ENCODE data around the gene SLC9A9.

SLC9A9 gene

DNA sequence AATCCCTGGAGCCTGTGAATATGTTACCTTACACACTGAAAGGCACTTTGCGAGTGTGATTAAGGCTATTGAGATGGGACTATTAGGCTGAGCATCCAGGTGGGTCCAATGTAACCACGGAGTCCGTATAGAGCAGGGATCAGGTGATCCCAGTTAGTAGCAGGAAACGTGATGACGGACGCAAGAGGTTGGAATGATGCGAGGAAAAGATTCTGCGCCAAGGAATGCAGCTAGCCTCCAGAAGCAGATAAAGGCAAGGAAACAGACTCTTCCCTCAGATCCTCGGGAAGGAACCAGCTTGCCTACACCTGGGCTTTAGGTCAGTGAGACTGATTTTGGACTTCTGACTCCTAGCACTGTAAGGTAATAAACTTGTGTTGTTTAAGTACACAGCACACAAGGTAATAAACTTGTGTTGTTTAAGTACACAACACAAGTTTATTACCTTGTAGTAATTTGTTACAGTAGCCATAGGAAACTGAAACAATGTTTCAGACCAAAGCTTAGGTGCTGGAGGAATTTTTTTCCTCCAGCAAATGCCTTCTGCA lies 603.7 kb downstream of the SLC9A9 start:
- no peak for DNase-seq (ENCODE audit: low spot score)

DNA sequence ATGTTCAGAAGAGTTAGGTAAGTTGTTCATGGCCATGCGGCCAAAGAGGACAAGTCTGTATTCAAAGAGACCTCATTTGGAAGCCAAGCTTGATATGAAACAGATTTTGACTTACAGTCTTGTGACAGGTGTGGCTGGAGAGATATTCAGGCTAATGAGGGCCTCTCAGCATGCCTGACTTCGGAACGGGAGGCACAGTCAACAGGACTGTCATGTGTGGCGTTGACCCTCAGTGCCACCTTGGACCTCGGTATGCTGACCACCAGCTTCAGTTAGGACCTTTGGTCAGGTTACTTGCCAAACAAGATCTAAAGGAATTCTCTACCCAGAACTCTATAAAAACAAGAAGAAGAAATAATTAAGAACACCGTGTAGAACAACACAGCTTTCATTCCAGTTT lies 604.6 kb downstream of the SLC9A9 start:
- no peak for DNase-seq (ENCODE audit: low spot score)

DNA sequence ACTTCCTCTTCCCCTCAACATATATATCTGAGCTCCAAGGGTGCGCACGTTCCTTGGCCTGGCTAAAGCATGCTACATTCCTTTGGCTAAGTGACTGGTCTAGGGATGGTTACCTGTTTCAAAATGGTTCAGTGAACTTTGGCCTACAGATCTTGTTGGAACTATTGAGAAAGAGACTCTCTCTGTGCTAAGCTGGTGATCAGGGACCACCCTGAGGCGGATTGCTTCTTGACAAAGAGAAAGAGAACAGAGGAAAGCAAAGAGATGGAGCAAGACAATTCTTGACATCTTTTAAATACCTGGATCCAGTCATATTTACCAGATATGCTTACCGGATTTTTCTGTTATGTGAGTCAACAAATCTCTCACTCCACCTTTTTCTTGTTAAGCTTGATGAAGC lies 605.6 kb downstream of the SLC9A9 start:
- no peak for DNase-seq (ENCODE audit: low spot score)

DNA sequence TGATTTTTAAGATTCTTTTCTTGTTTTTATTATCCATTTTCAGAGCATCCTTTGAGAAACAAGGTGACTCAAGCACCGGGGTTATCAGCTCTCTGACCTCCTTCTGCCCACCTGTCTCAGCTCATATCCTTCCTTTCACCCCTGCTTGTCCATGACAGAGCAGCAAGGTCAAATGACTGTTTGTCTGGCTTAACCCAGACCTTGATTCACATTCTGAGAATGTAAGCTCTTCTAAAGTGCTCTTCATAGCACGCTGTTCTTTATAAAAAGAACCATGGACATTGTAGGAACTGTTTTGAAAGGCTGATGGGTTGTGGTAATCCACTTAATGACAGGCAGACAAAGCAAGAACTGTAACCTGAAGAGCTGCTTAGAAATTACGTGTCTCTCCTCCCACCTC lies 606.2 kb downstream of the SLC9A9 start:
- DNase-seq (ENCODE audit: low spot score), result no peak

DNA sequence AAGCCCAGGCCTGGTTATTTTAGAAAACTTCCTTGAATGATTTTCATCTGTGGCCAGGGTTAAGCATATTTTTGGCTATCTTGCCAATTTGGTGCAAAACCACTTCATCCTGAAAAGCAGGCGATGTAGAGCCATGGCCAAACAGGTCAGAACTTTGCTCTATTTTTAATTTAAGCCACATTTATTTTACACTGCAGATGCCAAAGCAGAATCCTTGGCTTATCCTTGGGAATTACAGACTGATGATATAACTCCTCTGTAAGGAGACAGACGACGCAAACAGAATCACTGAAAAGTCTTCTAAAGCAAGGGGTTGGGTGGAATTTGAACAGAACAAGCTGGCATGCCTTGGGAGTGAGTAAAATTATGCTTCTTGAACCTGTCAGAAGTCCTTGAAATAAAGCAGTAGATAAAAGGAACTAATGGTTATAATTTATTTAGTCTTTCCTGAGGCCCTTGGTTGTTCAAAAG lies 606.8 kb downstream of the SLC9A9 start:
- no peak for DNase-seq (ENCODE audit: low spot score)

DNA sequence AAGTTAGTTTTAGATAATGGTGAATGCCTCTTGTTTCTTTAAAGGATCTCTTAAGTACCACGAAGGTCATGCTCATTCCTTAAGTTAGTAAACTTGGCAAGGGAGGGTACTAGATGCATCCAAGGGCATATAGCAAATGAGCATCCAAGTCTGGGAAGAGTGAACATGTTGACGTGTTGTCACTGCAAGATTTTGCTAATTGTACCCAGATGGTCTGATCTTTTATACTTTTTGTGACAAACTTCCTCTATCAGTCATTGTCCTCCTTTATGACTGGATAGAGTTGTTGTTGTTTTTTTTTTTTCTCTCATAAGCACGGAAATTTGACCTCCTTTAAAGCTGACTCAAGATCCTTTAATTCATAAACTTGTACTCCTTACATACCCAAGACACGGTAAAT lies 607.4 kb downstream of the SLC9A9 start:
- no peak for DNase-seq (ENCODE audit: low spot score)

DNA sequence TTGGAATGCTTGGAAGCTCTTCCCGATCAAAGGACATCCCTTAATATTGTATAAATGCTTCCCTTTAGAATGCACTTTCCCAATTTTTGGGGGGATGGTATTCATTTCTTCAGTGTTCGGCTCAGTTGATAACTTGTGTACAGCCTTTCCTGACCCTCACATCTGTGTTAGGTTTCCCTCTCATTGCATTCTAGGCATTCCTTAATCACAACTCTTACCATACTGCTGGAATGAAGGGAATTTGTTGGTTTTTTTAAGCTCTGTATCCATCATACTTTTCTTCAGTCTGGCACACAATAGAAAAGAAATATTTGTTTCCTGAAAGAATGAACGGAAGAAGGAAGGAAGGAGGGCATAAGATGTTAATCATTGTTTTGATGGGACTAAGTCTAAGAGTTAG lies 609.2 kb downstream of the SLC9A9 start:
- DNase-seq (ENCODE audit: low spot score), result no peak

DNA sequence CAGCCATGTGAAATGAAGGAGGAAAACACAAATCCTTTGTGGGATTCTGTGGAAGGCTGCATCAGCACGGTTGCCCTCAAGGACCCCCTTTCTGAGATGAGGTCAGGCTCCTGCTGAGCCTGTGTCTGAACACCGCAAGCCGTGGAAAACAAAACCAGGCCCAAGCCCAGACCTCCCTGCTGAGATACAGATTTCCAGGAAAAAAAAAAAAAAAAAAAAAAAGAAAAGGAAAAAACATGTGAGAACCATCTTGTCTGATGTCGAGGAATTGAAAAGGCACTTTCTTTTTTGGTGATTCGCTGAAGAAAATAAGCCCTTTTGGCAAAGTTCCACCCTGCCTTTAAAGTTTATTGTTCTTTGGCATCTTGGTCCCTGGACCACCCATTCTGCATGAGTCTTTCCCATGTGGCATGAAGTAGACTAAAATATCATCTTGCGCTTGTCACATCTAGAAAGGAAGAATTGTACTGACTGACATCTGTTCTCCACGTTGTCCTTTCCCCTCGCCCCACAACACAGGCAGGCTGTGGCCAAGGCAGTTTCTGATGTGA lies 611.1 kb downstream of the SLC9A9 start:
- no peak for DNase-seq (ENCODE audit: low spot score)

DNA sequence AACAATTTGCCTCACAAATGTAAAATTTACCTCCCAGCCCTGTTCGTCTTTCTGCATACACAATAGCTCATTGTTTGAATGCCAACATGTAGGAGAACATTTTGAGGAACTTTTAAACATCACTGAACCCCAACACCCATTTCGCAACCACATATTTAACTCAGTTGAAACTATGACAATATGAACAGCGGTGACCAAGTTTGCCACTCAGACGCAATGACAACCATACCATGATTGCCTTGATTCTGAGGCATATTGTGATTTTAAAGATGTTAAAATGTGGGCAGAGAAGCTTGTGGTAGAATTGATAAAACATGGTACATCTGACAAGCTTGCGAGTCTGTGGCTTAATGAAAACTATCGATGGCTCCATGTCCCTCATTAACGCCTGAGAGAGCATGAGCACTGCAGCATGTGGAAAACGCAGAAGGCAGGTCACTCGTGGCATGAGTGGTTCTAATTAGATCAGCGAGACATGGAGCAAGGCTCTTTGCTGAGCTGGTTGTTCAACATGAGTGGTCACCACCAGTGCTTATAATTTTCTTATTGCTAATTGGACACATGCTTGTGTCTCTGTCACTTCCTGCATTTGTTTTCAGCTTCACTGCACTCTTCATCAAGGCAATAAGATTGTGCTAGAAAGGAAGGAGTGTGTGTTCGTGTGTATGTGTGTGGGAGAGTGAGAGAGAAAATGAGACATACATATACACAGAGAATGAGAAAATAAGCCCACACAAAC lies 611.9 kb downstream of the SLC9A9 start:
- DNase-seq (ENCODE audit: low spot score), result no peak

DNA sequence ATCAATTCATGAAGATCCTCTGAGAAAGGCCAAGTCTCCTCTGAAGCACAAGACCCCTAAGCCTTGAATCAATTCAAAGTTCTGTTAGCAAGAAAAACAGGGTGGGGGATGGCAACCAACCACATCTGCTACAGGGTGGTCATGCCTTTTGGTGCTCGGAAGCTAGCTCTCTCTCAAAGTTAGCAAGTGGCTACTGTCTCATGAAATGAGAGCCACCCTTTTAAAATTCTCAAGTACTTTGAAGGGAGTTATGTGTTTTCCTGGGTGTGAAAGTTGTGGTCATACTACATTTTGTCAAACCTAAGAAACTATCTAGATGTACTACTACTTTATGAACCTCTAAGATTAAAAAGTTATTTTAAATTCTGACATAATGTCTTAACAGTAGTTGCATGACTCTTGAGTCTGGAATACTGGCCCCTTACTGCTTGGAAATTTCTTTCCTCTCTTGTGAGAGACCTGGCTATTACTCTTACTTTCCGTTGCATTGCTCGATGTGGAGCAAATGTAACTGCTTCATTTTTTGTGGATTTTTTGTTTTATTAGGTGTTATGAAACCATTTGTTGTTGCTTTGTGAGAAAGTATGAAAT lies 612.6 kb downstream of the SLC9A9 start:
- DNase-seq (ENCODE audit: low spot score), result no peak

DNA sequence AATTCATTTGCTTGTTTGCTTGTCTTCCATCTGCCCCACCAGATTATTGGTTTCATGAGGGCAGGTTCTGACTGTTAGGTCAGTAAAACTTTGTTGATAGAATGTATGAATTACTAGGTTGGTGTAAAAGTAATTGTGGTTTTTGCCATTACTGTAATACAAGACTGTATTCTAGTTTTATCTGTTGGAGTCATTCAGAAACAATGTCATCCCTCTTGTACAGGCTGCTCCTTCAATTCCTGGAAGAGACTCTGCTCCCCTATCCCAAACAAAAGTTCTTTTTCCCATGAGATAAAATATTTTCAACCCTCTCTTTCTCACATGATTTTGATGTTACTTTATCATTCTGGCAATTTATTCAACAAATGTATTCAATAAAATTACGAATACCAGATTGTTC lies 613.7 kb downstream of the SLC9A9 start:
- no peak for DNase-seq (ENCODE audit: low spot score)

DNA sequence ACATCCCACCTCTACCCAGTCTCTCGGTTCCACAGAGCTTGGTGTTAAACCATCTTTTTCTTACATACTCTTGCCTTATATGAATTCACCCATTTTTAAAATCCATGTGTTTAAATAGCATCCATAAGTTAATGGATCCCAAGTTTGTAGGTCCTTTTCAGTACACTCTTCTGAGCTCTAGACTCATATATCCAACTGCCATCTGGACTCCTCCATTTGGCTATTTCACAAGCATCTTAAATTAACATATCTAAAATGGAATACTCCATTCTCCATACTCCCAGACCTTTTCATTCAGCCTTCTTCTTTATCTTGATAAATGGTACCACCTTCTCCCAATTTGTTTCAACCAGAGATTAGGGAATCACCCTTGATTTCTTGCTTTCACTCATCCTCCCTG lies 615.3 kb downstream of the SLC9A9 start:
- DNase-seq (ENCODE audit: low spot score), result no peak

DNA sequence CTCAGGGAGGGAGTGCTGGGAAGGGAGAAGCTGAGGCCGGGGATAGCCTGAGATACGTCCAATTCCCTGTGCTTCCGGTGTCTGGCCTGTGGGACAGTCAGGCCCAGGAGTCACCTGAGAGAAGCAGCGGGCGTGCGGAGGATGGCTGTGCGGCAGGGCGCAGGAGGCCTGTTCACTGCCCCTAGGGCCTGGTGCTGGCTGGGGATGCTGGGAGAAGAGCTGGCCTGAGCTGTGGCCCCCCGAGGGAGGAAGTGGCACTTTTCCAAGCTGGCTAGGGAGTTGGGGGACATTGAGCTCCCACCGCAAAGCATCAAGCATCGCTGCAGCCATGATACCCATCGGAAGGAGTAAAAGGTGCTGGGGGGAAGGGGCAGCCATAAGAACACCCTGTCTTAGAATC lies 619.9 kb downstream of the SLC9A9 start:
- no peak for DNase-seq (ENCODE audit: low spot score)

DNA sequence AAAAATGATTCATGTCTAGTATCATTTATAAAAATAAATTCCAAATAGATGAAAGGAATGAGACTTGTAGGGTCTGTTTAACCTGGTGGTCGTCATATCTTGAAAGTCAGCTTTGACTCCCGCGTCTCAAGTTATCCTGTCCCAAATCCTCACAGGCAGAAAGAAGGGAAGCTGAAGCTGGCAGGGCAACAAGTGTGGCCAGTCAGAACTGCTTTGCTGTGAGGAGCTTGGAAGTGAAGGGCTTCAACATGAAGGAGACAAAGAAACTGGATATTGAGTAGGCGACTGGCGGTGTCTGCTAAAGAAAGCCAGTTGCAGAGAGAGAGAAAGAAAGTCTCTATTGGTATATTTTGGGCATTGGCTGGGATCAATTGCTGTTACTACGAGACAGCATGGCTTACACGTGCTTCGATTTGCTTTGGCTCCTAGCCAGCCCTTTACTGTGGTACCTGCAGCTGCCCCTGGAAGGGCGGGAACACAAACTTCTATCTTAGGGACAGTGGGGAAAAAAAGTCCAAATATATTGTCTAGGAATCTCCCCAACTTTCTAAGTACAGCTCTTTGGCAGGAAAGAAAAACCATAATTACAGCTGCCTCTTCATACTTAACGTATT lies 621.5 kb downstream of the SLC9A9 start:
- no peak for DNase-seq (ENCODE audit: low spot score)

DNA sequence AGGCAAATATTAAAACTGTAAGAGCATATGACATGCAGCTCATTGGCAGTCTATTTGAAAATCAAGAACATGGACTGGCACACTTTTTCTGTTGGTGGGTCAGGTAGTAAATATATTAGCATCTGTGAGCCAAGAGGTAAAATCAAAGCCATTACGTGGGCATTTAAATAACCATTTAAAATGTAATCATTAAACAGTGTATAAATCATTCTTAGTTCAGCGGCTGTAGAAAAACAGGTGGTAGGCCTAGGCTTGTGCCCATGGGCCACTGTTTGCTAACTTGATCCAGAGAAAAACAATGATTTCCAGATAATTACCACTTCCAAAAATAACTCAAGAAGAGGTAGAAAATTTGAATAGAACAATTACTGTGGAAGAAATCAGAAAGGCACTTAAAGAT lies 623.6 kb downstream of the SLC9A9 start:
- DNase-seq (ENCODE audit: low spot score), result no peak

DNA sequence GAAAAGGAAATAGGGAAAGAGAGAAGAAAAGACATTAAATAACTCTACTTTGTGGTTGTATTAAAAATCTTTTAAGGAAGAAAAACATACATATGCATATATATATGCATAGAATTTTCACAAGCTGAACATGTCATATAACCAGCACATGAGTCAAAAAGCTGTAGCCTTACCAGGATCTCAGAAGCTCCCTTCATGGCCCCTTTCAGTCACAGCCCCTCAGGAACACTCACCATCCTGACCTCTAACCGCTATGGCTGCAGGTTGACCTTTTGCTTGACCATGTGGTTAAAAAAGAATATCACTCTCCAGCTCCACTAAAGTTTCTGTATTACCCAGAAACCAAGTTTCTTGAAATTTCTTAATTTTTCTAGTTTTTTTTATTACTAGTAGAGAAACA lies 625.3 kb downstream of the SLC9A9 start:
- no peak for DNase-seq (ENCODE audit: low spot score)

DNA sequence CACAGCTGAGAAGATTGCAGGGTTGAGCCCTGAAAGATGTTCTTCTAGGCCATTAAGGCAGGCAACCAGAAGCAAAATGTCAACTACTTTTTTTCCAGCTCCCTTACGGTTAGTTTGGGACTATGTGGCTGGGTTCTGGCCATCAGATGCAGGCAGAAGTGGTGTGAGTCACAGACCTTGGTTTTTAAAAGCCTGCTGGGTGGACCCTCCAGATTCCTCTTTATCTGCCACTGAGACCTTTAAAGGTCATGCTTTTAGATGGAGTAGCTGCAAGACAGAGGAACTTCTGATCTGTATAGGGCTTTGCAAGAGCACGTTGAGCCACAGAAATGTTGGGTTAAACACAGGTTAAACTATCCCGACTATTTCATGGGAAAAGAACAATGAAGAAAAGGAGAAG lies 625.8 kb downstream of the SLC9A9 start:
- DNase-seq (ENCODE audit: low spot score), result no peak

DNA sequence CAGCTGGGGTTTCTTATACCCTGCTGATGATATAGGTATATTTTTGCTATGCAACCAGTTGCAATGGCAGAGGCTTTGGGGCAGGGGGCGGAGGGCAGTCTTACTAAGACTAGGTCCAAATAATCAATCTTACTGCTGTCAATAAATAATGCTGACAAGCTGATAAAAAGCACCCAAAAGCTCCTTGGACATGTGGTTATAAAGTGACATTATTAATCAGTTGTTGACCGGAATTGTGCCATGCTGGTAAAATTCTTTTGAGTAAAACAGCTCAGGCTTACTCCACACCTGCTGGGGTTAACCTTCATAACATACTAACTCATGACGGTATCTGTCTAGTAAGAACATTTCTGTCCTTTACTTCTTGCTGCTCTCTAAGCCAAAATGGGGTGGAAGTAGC lies 626.8 kb downstream of the SLC9A9 start:
- no peak for DNase-seq (ENCODE audit: low spot score)

DNA sequence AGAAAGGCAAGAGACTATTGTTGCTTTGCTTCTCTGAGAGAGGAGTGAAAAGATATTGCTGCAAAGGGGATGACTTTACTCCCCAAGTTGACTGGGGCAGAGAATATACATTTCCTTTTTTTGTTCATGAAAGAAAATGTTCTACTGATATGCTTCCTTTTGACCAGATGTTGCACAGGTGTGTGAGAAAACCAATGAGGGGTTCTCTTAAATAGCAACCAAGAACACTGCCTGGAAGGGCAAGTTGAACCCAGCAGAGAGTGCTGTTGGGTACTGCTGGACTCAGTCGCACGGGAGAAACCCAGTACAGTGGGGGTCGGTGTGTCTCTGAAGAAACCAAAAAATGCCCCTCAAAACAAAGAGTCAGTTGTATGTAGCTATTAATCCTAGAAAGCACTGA lies 627.5 kb downstream of the SLC9A9 start:
- no peak for DNase-seq (ENCODE audit: low spot score)

DNA sequence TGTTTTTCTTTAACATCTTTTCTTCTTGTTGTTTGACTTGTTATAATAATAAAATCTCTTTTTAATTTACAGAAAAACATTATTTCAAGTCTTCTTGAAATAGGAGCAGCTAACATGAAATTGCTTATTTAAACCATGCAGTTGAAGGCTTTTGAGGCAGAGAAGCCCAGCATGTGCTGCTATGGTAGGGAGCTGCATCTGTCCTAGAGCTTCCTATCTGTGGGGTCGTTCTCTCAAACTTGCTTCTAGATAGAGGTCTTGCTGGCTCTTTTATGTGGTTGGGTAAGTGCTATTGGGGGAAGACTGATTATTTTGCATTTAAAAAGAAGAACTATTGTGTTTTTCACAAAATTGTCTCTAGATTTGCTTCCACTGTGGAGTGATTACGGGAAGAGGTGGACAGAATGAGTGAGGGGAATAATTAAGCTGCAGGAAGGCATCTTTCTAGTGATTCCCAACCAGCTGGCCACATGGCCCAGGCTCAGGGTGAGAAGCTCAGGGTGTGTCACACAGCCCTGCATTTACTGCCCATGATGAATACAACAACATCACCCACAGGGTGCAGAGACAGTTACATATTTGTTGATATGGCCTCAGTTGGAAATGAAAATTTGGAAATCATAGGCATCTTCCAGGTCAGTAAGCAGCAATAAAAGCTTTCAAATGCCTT lies 630.0 kb downstream of the SLC9A9 start:
- DNase-seq (ENCODE audit: low spot score), result no peak

DNA sequence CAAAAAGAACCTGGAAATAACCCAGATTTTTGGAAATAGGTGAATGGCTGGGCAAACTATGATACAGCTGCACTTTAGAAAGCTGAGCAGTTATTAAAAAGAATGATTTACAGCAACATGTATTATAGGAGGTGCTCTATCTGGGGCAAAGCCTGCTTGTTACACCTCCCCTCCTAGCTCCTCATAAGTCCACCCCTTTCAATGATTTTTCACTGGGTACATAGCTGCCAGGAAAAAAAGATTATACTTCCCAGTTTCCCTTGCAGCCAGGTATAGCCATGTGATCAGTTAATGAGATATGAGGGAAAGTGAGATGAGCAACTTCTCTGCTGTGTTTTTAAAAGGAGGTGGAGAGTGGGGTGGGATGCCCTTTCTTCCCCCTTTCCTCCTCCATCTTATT lies 631.0 kb downstream of the SLC9A9 start:
- no peak for DNase-seq (ENCODE audit: low spot score)

DNA sequence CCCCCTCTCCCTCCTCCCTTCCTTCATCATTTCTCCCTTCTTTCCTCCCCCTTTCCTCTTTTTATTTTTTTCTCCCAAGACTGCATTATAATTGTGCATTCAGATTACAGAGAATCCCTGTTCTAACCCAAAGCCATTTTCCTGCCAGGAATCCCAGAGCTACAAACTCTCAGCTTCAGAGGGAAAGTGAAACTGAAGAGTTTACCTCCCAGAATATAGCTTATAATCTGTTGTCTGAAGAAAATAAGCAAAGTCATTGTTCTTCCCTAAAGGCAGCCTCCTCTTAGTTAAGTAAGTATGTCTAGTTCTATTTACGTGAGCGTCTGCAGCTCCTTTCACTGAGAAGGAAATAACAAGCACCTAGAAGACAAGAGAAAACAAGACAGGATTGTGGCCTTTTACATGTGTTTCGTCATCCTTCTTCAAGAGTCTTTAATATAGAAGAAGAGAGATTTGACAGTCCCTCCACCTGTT lies 631.5 kb downstream of the SLC9A9 start:
- no peak for DNase-seq (ENCODE audit: low spot score)

Data from CD4-positive, alpha-beta T cell treated with Interleukin-15 for 4 hours (primary cell).